Measurements from ENCODE around the gene NWD2. TPM values are rescaled to one million over a fixed set of nuclear protein-coding genes. Genes with fewer than 3 reads are reported as not detected.

NWD2 gene
- total and polyA plus RNA-seq, 12 donors: under 0.01 to 0.91 (median 0.04) TPM; not detected in 4

DNA sequence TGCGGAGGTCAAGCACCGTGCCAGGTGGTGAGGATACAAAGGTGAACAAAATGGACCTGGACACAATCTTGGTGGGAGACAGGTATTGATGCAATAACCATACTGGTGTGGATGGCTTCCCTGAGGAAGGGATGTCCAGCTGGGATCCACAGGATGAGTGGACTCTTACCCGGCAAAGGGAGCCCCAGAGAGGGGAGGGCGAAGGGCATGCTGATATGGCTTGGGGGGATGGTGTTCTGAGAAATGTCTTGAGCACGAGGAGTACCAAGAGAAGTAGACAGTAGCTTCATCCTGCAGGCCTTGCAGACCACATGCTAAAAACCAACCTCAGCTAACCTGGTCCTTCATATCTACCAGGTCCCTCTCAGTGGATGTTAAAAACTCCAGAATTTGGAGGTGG is 220.8 kb downstream of the NWD2 start:
- Histone ChIP-seq H3K9me3 (replicated peaks in 1 of 3) (no peaks in the 10 kb centered on the region), H3K4me1 (replicated peaks in 1 of 2) (no peaks in the 10 kb centered on the region), H3K27ac (no peak overlapping the region), H3K27me3 (no peaks in the 10 kb centered on the region), H3K36me3 (replicated peaks in 1 of 2) (no peaks in the 10 kb centered on the region), H3K4me3 (no peak overlapping the region)
- intact Hi-C loops (cut with DNase I): no loop called here
- DNase-seq: no peak
- TF ChIP-seq, protein P1, sequence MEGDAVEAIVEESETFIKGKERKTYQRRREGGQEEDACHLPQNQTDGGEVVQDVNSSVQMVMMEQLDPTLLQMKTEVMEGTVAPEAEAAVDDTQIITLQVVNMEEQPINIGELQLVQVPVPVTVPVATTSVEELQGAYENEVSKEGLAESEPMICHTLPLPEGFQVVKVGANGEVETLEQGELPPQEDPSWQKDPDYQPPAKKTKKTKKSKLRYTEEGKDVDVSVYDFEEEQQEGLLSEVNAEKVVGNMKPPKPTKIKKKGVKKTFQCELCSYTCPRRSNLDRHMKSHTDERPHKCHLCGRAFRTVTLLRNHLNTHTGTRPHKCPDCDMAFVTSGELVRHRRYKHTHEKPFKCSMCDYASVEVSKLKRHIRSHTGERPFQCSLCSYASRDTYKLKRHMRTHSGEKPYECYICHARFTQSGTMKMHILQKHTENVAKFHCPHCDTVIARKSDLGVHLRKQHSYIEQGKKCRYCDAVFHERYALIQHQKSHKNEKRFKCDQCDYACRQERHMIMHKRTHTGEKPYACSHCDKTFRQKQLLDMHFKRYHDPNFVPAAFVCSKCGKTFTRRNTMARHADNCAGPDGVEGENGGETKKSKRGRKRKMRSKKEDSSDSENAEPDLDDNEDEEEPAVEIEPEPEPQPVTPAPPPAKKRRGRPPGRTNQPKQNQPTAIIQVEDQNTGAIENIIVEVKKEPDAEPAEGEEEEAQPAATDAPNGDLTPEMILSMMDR (IDR thresholded peaks at IDR 0.05): no peak
- TF ChIP-seq POLR2A (IDR thresholded peaks at IDR 0.05): no peak
- WGBS, 4 donors: 77 to 82% (median 79%) methylated on average over 5 of the region's 5 CpGs

DNA sequence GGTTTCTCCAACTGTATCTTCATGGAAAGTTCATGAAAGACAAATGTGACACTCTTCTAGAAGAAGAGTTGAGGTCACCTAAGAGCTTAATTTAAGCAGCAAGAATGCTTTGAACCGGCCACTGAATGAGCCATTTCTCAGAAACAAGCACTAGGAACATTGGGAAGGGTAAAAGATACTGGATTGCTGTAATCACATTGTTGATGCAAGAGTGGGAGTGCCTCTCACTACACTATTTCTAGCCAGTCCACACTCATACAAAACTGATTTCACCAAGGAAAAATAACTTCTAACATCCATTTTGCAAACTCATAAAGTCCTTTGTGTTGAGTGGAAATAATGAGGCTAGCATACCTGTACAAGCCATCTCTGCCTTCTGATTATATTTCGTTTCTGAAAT is 221.3 kb downstream of the NWD2 start:
- intact Hi-C loops (cut with DNase I): no loop called here
- no peaks in the 10 kb centered on the region for H3K27me3 ChIP-seq
- H3K36me3 ChIP-seq (replicated peaks in 1 of 2): no peaks in the 10 kb centered on the region
- H3K4me3 ChIP-seq: no peak overlapping the region
- H3K27ac ChIP-seq: no peak overlapping the region
- H3K4me1 ChIP-seq (replicated peaks in 1 of 2): no peaks in the 10 kb centered on the region
- WGBS, 4 donors: 35 to 76% (median 50%) methylated on average over 2 of the region's 2 CpGs
- no peak for DNase-seq
- H3K9me3 ChIP-seq (replicated peaks in 1 of 3): no peaks in the 10 kb centered on the region
- TF ChIP-seq, protein P1 (IDR thresholded peaks at IDR 0.05): no peak
- TF ChIP-seq POLR2A (IDR thresholded peaks at IDR 0.05): no peak

DNA sequence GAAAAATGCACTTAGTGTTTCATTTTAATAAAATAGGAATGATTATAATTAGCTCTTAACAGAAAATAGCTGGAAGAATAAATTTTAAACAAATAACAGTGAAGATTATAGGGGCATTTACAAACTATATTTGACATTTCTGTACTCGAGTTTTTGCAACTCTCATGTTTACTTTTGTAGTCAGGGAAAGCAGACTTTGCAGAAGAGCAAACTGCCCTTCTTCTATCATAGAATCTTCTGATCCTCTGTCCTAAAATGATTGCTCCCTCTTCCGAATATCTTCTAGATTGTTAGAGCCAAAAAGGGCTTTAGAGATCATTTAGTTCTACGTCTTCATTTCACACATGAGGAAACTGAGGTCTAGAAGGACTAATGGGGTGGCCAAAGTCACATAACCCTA is 222.7 kb downstream of the NWD2 start:
- intact Hi-C loops (cut with DNase I): no loop called here
- H3K36me3 ChIP-seq (replicated peaks in 1 of 2): no peaks in the 10 kb centered on the region
- no peak for TF ChIP-seq POLR2A (IDR thresholded peaks at IDR 0.05)
- TF ChIP-seq, protein P1 (IDR thresholded peaks at IDR 0.05): no peak
- H3K27ac ChIP-seq: no peak overlapping the region
- DNase-seq: no peak
- H3K27me3 ChIP-seq: no peaks in the 10 kb centered on the region
- 40 to 73% (median 59%) methylated on average over 3 of the region's 3 CpGs for WGBS, 4 donors
- H3K4me3 ChIP-seq: no peak overlapping the region
- H3K9me3 ChIP-seq (replicated peaks in 1 of 3): no peaks in the 10 kb centered on the region
- H3K4me1 ChIP-seq (replicated peaks in 1 of 2): no peaks in the 10 kb centered on the region

DNA sequence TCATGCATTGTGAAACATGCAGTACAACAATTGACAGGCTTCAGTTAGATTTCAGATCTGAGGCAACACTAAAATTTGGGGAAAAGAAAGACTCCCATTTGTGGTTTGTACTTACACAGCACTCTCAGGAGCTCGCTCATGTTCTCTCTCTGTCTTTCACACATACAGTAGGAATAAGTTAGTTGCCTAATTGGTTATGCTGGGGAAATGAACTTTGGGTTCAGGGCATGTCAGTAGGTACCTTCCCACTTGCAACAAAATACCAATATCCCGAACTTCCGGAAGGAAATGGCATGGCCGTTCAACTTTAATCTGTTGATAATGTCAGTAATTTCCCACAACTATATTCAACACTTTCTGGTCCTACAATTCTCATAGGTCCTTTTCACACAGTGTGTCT is 223.3 kb downstream of the NWD2 start:
- Histone ChIP-seq H3K4me3 (no peak overlapping the region), H3K36me3 (replicated peaks in 1 of 2) (no peaks in the 10 kb centered on the region), H3K9me3 (replicated peaks in 1 of 3) (no peaks in the 10 kb centered on the region), H3K4me1 (replicated peaks in 1 of 2) (no peaks in the 10 kb centered on the region), H3K27ac (no peak overlapping the region), H3K27me3 (no peaks in the 10 kb centered on the region)
- no peak for DNase-seq
- TF ChIP-seq POLR2A (IDR thresholded peaks at IDR 0.05): no peak
- TF ChIP-seq, protein P1 (IDR thresholded peaks at IDR 0.05): no peak
- 62 to 83% (median 71%) methylated on average over 4 of the region's 4 CpGs for WGBS, 4 donors
- intact Hi-C loops (cut with DNase I): no loop called here

Measured in adrenal gland (tissue), 12 donors.